Medulla oblongata (tissue), 1 donor: ENCODE results near the gene ZNF366.

Experiments used
- DNase-seq: peaks from one replicate; pipeline ENCODE4 v3.0.0-alpha.2; 2015; ENCODE audit errors: extremely low spot score

The ZNF366 gene

GRCh38 chr5:72507231-72507906 lies at the start of gene ZNF366:
Gene ZNF366, minus strand, starts transcription at chr5:72507410. Its CDS starts 45,914 bp downstream, at chr5:72461496.
- DNase-seq, result no peak

GRCh38 chr5:72556351-72557166 lies 49.3 kb upstream of the ZNF366 start:
- DNase-seq, result peak; percentile 48

GRCh38 chr5:72555871-72556270 lies 48.7 kb upstream of the ZNF366 start:
- no peak for DNase-seq

- no peak for DNase-seq
These were observed 47.7 kb upstream of the ZNF366 start for GRCh38 chr5:72554897-72555296.

GRCh38 chr5:72552041-72552557 lies 44.9 kb upstream of the ZNF366 start:
- no peak for DNase-seq

- DNase-seq, result no peak
These were observed 43.4 kb upstream of the ZNF366 start for GRCh38 chr5:72550595-72550994.

- DNase-seq, result no peak
These were observed 36.6 kb upstream of the ZNF366 start for GRCh38 chr5:72543811-72544210.

GRCh38 chr5:72543365-72543764 lies 36.2 kb upstream of the ZNF366 start:
- DNase-seq, result no peak

GRCh38 chr5:72542695-72543094 lies 35.5 kb upstream of the ZNF366 start:
- no peak for DNase-seq

GRCh38 chr5:72541501-72542225 lies 34.5 kb upstream of the ZNF366 start:
- DNase-seq, result peak; percentile 27

GRCh38 chr5:72540759-72541438 lies 33.7 kb upstream of the ZNF366 start:
- DNase-seq, result no peak

GRCh38 chr5:72539726-72540125 lies 32.5 kb upstream of the ZNF366 start:
- DNase-seq, result no peak

GRCh38 chr5:72539038-72539437 lies 31.8 kb upstream of the ZNF366 start:
- no peak for DNase-seq

- no peak for DNase-seq
These were observed 30.0 kb upstream of the ZNF366 start for GRCh38 chr5:72537166-72537565.

GRCh38 chr5:72531496-72532190 lies 24.4 kb upstream of the ZNF366 start:
- DNase-seq, result no peak

- DNase-seq, result no peak
These were observed 23.0 kb upstream of the ZNF366 start for GRCh38 chr5:72530196-72530595.

GRCh38 chr5:72529383-72529782 lies 22.2 kb upstream of the ZNF366 start:
- DNase-seq, result no peak

- no peak for DNase-seq
These were observed 18.6 kb upstream of the ZNF366 start for GRCh38 chr5:72525816-72526215.

- peak; percentile 77 for DNase-seq
These were observed 16.9 kb upstream of the ZNF366 start for GRCh38 chr5:72523960-72524582.

GRCh38 chr5:72522607-72523006 lies 15.4 kb upstream of the ZNF366 start:
- no peak for DNase-seq

- no peak for DNase-seq
These were observed 11.9 kb upstream of the ZNF366 start for GRCh38 chr5:72519111-72519510.
